GM11168 (cell line): ENCODE data around the gene RANBP9.

Experiments used
- in situ Hi-C: fragments of 300-500 bp; cut with MboI; formaldehyde crosslinking; loops from one replicate; pipeline ENCODE4 v1.12.0; 2022; ENCODE audit warnings: low sequenced_read_pairs; ENCODE audit not compliant: unreplicated experiment

The RANBP9 gene

DNA sequence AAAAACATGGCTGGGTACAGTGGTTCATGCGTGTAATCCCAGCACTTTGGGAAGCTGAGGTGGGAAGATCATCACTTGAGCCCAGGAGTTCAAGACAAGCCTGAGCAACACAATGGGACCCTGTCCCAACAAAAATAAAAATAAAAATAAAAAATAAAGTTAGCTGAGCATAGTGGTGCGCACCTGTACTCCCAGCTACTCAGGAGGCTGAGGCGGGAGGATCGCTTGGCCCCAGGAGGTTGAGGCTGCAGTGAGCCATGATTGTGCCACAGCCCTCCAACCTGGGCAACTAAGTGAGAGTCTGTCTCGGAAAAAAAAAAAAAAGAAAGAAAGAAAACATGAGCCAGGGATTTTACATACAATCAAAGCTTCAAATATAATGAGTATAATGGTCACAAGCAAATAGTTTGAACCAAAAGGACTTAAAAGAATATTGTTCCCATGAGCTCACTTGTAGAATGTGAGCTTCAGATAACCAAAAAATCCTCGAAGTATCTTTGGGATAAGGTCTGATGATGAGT, 31.1 kb downstream of the RANBP9 start:
- in situ Hi-C loops = no loop called here

DNA sequence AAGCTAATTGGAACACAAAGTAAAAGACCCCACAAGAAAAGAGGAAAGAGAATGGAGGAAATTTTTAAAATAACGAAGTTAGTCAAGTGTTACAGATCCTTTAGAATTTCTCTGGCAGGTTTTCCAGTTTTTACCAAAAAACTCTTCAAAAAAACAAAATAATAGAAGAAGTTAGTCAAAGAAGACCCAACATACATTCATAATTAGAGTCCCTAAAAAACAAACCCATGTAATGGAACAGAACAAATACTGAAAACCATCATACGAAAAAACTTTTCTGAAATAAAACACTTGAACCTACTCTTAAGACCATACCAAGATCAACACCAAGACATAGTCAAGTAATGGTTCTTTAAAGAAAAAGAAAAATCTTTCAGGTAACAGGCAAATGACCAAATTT, 31.6 kb downstream of the RANBP9 start:
- in situ Hi-C loops = no loop called here

DNA sequence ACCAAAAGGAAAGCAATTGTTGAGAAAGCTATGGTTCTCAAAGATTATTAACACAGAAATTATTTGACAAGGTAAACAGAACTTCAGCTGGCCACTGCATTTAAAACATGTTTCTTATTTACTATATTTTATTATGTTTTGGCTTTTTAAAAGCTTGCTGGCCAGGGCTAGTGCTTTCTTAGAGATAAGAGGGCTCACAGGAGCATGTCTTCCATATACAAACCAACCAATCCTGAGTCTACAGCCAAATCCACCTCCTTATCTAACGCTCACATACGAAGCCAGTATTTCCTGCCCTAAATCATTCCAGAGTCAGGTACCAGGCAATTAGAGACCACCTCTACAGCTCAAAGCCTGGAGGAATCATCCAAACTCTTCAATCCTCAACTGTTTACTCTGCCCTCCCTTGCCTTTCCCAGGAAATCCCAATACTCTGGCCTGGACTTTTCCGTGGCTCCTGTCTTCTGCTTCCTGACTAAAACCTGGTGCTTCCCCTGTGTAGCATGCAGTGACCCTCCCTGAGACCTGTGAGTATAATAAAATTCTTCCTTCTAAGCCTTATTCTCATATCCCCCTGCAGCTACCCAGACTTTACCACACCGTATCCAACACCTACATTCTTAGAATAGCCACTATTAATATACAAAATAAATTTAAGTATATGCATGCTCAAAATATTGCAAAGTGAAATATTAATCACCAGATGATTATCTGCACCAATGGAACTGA, 33.2 kb downstream of the RANBP9 start:
- in situ Hi-C loops = no loop called here

DNA sequence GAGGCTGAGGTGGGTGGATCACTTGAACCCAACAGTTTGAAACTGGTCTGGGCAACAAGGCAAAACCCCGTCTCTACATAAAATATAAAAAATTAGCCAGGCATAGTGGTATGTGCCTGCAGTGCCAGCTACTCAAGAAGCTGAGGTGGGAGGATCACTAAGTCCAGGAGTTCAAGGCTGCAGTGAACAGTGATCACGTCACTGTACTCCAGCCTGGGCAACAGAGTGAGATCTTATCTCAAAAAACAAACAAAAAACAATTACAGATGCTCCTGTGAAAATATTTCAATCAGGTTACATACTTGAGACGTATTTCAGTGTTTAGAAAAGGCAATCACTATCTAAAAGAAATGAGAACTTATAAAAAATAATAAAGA, 33.8 kb downstream of the RANBP9 start:
- in situ Hi-C loops = no loop called here

DNA sequence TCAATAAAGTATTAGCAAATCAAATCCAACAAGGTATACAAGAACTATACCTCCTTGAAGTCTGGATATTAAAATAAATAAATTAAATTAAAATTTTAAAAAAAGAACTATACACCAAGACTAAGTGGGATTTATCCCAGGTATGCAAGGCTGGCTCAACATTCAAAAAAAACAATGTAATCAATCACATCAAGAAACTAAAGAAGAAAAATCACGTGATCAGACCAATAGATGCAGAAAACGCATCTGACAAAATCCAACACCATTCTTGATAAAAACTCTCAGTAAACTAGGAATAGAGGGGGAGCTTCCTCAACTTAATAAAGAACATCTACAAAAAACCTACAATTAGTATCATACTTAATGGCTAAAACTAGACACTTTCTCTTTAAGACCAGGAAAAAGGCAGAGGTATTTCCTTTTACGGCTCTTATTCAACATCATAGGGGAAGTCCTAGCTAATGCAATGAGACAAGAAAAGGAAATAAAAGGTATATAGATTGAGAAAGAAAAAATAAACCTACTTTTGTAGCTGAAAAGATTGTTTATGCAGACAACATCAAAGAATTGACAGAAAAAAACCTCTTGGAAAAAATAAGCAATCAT, 35.0 kb downstream of the RANBP9 start:
- in situ Hi-C loops = no loop called here

DNA sequence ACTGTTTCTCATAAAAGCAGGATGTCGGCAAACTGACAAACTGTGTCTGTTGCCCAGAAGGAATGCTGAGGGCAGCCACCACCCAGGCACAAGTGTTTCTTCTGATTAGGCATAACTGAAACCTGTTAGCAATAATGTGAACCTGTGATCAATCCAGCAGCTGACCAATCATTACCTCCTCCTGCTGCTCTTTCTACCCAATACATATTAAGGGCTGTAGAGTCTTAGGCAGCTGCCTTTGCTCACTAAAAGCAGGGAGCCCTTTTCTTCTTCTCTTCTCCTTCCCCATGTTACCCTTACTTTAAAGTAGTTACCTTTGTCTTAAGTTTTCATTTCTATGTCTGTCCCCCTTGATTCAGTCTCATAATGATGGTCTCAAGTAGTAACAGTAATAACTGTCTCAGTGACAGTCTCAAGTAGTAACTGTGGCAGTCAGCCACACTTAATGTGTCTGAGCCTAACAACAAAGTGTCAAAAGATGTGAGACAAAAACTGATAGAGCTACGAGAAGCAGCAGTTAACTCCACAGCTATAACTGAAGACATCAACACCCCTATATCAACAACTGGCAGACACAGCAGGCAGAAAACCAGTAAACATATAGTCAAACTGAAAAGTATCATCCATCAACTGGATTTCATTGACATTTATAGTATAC, 37.0 kb downstream of the RANBP9 start:
- in situ Hi-C loops = no loop called here

DNA sequence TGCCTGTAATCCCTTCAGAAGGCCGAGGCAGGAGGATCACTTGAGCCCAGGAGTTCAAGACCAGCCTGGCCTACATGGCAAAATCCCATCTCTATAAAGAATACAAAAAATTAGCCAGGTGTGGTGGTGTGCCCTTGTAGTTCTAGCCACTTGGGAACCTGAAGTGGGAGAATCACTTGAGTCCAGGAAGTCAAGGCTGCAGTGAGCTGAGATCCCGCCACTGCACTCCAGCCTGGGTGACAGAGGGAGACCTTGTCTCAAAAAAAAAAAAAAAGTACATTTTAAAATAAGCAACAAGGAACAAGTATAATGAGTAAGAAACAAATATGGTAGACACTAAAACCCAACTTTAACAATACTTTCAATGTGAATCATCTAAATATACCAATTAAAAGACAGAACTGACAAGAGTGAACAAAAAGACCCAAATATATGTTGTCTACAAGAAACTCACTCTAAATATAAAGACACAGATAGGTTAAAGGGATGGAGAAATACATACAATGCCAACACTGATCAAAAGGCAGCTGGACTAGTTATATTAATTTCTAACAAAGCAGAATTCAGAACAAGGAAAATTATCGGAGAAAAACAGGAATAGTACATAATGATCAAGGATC, 37.7 kb downstream of the RANBP9 start:
- in situ Hi-C loops = no loop called here

DNA sequence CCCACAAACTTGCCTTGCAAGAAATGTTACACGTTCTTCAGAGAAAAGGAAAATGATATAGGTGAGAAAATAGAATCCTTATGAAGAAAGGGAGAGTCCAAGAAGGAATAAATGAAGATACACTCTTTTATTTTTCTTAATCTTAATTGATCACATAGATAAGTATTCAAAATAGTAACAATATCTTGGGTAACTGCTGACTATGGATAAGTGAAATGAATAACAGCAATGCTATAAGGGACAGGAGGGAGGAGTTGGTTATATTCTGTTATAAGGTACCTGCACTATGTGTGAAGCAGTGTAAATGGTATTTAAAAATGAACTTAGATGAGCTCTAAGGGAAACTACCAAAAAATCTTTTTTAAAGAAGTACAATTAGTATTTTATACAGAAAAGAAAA, 38.3 kb downstream of the RANBP9 start:
- in situ Hi-C loops = no loop called here

DNA sequence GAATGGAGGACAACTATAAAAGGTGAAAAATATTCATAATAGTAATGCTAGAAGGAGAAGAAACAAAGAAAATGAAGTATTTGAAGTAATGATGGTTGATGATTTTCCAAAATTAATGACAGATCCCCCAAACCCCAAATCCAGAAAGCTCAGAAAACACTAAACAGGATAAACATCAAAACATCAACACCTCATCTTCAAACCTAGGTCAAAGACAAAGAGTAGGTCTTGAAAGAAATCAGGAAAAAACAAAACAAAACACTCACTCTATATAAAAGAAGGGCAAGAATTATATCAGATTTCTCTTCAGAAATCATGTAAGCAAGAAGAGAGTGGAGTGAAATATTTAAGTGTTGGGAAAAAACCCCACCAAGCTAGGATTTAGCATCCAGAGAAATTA, 38.7 kb downstream of the RANBP9 start:
- in situ Hi-C loops = no loop called here

DNA sequence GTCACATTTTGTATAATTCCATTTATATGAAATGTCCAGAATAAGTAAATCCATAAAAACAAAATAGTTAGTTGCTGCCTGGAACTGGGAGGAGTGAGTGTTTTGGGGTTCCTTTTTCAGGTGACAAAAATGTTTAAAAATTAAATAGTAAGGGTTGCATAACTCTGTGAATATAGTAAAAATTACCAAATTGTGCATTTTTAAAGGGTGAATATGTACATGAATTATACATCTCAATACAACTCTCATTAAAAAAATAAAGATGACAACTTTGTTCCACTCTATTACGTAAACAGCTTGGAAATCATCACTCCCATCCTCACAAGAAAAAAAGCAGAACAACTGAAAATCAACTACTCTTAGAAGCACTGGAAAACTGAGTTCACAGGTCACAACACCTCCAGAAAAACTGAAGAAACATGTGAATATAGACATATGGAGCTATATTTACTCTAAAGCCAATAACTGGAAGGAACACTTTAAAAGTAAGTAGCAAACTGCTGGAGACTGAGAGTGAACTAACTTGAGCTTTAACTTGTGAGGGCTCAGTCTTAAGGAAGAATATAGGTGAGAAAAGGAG, 40.0 kb downstream of the RANBP9 start:
- in situ Hi-C loops = no loop called here

DNA sequence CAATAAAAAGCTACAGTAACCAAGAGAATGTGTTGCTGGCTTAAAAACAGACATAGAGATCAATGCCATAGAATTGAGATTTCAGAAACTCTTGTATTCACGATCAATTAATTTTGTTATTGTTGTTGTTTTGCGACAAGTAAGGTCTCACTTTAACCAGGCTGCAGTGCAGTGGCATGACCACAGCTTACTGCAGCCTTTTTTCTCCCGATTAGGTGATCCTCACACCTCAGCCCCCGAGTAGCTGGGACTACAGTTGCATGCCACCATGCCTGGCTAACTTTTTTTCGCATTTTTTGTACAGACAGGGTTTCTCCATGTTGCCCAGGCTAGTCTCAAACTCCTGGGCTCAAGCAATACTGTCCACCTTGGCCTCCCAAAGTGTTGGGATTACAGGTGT, 42.2 kb downstream of the RANBP9 start:
- in situ Hi-C loops = no loop called here

DNA sequence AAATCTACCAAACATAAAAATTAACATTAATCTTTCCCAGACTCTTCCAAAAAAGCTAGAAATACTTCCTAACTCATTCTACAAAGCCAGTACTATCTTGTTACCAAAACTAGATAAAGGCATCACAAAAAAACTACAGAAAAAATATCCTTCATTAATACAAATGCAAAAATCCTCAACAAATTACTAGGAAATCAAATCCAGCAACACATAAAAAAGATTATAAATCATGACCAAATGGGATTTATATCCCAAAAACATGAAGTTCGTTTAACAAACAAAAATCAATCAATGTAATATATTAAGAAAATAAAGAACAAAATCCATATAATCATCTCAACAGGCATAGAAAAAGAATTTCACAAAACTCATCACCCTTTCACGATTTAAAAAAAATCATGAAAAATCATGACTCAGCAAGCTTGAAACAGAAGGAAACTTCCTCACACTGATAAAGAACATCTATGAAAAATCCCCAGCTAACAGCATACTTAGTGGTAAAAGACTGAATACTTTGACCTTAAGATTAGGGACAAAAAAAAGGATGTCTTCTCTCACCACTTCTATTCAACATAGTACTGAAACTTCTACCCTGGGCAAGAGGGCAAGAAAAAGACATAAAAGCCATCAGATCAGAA, 43.2 kb downstream of the RANBP9 start:
- in situ Hi-C loops = no loop called here

DNA sequence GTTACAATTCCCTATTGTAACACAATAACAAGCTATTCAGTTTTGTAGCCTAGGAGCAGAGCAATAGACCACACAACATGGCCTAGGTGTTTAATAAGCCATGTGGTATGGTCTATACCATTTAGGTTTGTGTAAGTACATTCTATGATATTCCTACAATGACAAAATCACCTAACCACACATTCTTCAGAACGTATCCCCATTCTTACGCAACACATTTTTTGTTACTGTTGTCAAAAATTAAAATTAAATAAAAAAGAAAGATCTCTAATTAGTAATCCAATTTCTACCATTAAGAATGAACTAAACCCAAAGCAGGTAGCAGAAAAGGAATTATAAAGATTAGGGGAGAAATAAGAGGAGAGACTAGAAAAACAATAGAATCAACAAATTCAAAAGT, 44.0 kb downstream of the RANBP9 start:
- in situ Hi-C loops = no loop called here

DNA sequence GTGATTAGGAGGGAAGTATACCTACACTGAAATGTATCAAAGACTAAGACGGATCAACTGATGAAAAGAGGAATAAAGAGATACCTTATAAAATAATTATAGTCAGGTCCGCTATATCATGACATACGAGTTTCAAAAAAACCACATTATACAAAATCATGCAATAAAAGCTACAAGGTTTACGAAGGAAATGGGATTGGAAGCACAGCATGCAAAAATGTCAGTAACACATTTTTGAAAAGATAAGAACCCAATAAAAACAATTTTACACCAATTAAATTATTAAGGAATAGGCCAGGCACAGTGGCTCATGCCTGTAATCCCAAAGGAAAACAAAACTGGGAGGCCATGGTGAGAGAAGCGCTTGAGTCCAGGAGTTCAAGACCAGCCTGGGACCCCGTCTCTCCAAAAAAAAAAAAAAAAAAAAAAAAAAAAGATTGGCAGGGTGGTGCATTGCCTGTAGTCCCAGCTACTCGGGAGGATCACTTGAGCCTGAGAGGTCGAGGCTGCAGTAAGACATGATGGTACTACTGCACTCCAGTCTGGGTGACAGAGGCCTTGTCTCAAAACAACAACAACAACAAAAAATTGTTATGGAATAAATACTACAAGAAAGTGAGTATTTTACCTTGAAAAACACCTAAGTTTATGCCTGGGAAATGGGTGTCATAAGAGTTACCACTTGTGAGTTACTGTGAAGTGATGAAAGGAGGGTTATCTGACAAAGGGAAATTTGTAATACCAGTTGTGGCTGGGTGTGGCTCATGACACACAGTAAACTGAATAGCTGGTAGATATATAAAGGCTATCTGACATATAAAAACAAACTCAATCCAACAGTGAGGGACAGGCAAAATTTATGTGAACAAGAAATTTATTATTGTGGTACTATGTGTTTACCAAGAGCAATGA, 45.2 kb downstream of the RANBP9 start:
- in situ Hi-C loops = no loop called here

DNA sequence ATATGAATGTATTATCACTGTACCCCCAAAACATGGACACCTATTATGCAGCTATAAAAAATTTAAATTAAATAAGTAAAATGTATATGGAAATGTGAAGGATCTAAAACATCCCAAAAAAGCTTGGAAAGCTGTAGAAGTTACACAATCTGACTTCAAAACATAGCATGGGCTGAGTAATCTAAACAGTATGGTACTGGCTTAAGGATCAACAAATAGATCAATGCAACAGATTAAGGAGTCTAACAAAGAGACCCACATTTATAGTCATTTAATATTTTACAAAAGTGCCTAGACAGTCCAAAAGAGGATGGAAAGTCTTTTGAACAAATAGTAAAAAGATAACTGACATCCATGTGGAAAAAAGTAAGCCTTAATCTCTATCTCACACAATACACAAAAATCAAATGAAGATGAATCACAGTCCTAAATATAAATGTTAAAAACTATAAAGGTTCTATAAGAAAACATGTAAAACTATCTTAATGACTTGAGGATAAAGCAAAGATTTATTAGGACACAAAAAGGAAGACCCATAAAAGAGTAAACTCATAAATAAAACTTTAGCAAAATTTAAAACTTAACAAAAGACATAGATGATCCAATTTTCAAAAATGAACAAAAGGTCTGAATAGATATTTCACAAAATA, 46.8 kb downstream of the RANBP9 start:
- in situ Hi-C loops = no loop called here

DNA sequence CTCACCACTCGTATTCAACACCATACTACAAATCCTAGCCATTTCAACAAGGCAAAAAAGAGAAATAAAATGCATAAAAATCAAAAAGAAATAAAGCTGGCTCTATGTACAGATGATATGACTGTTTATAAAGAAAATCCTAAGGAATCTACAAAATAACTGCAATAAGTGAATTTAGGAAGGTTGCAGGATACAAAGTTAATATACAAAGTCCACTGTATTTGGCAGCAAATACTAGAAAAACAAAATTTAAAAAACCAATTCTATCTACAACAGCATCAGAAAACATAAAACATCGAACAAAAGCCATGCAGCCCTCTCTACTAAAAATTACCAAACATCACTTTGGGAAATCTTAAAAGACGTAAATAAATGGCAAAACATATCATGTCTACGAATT, 47.6 kb downstream of the RANBP9 start:
- in situ Hi-C loops = no loop called here

DNA sequence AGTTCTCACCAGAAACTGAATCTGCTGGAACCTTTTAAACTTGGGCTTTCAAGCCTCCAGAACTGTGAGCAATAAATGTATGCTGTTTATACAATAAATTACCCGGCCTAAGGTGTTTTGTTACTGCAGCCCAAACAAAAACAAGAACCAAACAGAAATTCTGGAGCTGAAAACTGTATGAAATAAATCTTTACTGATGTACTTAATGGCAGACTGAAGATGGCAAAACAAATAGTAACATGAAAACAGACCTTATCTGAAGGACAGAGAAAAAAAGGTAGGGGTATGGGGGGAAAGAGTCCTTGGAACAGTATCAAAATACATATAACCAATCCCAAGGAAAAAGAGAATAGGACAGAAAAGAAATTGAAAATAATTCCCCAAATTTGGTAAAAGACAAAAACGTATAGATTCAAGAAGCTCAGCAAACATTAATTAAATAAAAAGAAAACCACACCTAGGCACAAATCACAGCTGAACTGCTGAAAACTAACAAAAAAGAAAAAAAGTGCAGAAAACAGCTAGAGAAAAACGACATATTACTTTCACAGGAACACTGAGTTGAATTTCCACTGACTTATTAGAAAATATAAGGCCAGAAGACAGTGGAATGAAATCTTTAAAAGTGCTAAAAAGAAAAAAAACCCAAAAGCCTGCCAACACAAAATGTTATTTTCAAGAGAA, 48.8 kb downstream of the RANBP9 start:
- in situ Hi-C loops = no loop called here

DNA sequence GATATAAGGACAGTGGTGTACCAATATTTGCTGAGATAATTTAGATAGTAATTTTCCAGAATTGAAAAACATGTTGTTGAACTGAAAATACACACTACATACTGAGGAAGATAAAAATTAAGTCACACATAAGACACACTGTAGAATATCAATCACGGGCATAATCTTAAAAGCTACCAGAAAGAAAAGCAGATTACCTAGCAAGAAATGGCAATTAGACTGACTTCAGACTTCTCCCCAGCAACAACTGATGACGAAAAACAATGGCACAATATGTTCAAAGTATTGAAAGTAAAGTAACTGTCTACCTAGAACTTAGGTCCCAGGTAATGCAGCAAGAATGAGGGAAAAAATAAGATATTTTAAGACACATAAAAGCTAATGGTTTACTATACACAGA, 50.0 kb downstream of the RANBP9 start:
- in situ Hi-C loops = no loop called here
